ENCODE data around the gene FAM107B. TPM values are rescaled to one million over a fixed set of nuclear protein-coding genes. Genes with fewer than 3 reads are reported as not detected.
A peak's percentile ranks its signal among the peaks of the same experiment; 100 is the strongest.

FAM107B gene
- total RNA-seq, 1 donor from 2014 or later = 36.6 TPM

DNA sequence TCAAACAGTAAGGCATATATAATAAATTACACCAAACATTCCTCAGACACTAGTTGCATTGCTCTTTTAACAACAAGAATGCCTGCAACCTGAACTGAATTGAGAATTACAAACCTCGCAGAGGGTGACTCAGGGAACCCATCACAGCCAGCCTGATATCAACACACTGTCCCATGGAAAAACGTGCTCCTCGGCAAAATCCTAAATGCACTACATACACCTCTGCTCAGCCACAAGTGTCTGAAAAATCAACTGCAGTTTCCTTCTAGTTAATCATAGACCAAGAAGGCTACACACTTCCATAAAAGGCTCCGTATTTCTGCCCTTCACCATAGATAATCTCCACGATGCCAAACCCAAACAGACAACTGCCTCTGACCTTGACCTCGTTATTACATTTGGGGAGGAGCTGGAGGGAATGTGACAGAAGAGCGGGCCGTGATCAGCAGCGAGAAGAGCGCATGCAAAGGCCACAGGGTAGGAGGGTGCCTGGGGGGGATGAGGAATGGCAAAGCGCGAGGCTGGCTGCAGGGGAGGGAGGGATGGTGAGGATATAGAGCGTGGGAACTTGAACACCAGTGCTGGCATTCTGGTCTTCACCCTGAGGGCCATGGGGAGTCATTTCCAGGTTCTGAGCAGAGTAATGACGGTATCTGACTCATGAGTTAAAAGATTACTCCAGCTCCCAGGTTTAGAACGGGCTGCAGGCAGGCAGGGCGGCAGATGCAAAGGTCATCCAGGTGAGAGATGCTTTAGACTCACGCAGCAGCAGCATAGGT is 242.0 kb downstream of the FAM107B start:
- no peak for DNase-seq

- no peak for DNase-seq
Measured at GRCh38 chr10:14531974-14532373, 242.7 kb downstream of the FAM107B start.

DNA sequence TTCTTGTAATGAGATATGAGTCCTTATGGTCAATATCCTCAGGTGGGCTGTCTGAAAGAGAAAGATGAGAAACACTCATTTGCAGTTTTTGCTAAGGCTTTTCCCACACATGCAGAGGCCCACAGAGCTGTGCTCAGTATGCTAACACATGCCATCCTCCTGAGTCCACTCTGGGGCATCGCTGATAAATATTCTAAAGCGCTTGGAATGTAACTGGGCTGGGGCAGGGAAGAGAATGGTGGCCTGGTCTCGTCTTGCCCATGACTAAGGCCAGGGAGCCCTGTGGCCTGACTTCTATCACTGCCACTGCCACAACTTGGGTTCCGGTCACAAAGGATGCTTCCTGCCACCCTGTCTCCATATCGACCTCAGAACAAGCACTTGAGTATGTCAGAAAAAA is 244.2 kb downstream of the FAM107B start:
- no peak for DNase-seq

- DNase-seq = no peak
Measured at GRCh38 chr10:14529351-14529750, 245.3 kb downstream of the FAM107B start.

GRCh38 chr10:14528450-14528849 is 246.2 kb downstream of the FAM107B start:
- no peak for DNase-seq

GRCh38 chr10:14527915-14528314 is 246.8 kb downstream of the FAM107B start:
- no peak for DNase-seq

GRCh38 chr10:14527134-14527844 is 247.4 kb downstream of the FAM107B start:
- no peak for DNase-seq

DNA sequence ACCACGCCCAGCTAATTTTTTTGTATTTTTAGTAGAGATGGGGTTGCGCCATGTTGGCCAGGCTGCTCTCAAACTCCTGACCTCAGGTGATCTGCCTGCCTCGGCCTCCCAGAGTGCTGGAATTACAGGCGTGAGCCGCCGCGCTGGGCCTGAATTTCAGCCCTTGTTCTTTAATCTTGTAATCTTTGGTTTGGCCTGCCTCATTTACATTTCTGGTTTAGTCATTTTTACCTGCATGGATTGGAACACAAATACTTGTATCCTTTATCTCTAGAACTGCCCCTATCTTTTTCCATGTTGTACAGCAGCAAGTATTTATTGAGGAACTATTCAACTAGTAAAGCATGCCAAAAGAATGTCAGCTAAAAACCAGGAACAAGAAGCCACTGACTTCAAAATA is 248.4 kb downstream of the FAM107B start:
- DNase-seq = no peak

DNA sequence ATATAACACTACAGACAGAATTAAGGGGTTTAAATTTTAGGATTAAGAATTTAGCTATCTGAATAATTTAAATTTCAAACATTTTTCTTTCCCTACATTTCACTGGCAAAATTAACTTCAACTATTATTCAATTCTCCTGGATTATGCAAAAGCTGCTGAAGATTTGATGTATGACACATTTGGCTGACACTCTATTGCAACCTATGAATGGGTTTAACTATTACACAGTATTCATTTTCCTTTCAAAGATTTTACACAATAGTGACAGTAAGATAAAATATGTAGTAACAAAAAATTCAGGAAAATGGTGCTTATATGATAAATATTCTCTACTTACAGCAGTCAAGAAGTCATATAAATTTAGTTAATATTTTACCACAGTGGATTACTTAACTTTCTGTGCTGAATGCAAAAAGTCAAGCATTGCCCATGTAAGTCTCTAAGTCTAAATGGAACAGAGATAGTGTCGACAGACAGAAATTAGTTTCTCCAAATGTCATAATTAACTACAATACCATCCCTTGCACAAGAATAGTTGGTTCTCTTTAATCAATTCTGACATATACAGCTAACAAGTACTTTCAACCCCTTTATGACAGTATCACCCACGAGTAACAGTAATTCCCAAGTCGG is 249.9 kb downstream of the FAM107B start:
- DNase-seq = no peak

- DNase-seq = no peak
Measured at GRCh38 chr10:14523286-14523685, 251.4 kb downstream of the FAM107B start.

DNA sequence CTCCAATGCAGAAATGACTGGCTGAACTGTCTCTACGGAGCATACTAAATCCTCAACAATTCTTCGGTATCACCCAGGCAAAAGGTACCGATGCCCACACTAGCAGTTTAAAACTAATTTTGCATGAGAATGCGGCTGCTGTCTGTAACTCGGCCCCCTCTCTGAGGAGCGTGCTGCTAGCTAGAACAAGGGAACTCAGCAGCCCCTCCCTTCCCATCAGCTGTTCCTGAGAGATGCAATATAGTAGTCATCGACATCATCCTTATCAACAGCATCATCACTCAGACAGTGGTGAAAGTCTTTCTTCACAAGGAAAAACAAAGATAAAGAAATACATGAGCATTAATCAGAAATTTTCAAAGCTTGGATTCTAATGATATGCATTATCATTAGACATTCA is 254.9 kb downstream of the FAM107B start:
- no peak for DNase-seq

DNA sequence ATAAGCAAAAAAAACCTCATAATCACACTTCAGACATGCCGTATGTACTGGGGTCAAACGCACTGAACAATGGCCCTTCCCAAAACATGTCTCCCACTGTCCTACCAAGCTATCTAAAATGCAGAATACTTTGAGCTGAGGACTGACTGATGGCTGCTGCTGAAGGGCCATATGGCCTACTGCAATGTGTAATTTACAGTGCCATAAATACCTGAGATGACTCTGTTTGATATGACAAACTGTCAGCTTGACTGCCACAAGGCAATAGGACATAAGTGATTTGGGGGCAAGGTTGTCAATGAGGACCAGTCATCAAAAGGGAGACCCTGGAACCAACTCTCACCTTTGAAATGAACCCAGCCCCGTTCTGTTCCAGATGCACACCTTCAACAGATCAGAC is 256.5 kb downstream of the FAM107B start:
- DNase-seq = no peak

GRCh38 chr10:14513123-14513522 is 261.6 kb downstream of the FAM107B start:
- no peak for DNase-seq

GRCh38 chr10:14510346-14510745 is 264.4 kb downstream of the FAM107B start:
- no peak for DNase-seq

GRCh38 chr10:14508725-14509124 is 266.0 kb downstream of the FAM107B start:
- DNase-seq = peak; percentile 44

DNA sequence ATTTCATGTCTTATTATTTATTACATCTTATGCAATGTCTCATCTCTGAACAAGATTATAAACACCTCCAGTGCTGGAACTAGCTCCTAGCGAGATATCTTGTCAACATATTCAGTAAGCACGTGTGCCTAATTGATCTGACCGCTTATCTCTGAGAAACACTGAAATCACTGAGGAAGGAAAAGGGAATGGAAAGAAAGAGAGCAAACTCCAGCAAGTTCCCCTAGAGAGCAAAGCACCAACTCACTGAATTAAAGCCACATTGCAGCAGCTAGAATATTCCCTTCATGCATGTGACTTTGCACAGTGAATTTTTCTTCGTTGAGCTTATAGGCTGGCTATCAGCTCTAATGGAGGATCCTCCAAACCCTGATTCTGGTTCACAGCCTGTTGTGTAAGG is 266.9 kb downstream of the FAM107B start:
- DNase-seq = no peak

GRCh38 chr10:14507176-14507575 is 267.5 kb downstream of the FAM107B start:
- no peak for DNase-seq

DNA sequence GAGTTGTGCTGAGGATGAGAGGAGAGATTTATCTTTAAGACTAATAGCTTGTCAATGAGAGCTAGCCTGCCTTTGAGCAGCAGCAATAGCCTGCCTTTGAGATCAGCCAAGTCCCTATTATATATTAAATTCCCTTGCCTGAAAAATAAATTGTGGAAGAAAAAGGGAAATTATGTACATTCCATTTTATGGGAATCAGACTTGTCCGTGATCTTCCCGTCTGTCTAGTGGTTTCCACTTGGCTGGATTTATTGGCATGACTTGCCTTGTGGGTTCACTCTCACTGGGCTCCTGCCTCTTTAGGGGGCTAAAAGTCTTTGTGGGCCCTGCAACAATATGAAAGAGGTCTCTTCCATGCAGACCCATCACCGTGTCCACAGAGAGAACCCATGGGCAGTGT is 272.3 kb downstream of the FAM107B start:
- no peak for DNase-seq

GRCh38 chr10:14500172-14500765 is 274.4 kb downstream of the FAM107B start:
- no peak for DNase-seq

DNA sequence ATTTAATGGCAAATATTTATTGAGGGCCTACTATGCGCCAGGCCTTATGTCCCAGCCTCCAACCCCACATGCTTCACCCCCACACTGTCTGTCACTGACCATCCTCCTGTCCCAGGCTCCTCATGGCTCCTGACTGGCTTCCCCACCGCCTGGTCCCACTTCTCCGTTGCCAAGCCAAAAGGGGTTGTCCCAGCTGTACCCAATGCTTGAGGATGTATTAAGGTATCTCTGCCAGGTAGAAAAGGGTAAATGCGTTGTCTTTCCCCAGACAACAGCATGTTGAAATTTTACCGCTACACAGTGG is 275.1 kb downstream of the FAM107B start:
- DNase-seq = no peak

DNA sequence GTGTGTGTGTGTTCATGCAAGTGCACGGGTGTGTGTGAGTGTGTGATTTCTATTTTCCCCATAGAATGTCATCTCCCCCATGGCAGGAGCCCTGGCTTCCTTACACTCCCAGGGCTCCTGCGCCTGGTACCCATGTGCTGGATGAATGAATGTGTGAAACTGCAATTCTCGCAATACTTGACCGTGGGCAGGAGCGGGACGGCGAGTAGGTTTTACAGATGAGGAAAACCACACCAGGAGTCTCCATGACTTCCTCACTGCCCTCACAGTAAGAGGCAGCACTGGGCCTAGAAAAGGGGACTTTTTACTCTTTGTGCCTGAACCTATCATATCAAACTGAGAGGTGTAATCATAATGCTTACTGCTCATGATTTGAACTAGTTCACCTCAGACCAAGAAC is 276.4 kb downstream of the FAM107B start:
- DNase-seq = no peak

- no peak for DNase-seq
Measured at GRCh38 chr10:14491811-14492210, 282.9 kb downstream of the FAM107B start.

GRCh38 chr10:14489522-14490177 is 285.0 kb downstream of the FAM107B start:
- DNase-seq = no peak

All from tongue (tissue), 2 donors.